ENCODE data around the gene PSMG1. TPM values are rescaled to one million over a fixed set of nuclear protein-coding genes. Genes with fewer than 3 reads are reported as not detected.

PSMG1 gene
- total RNA-seq, 1 donor from 2014 or later = 49.6 TPM

GRCh38 chr21:39189857-39190604 is 6.8 kb upstream of the PSMG1 start:
- Mint-ChIP-seq H3K36me3 (ENCODE audit: unreplicated experiment) (peaks cover 38% of the 10 kb centered on the region), H3K9me3 (ENCODE audit: unreplicated experiment) (no peaks in the 10 kb centered on the region), H3K27ac (ENCODE audit: unreplicated experiment) (peak overlapping the region; percentile 70), H3K4me1 (ENCODE audit: unreplicated experiment) (peaks cover 28% of the 10 kb centered on the region), H3K27me3 (ENCODE audit: unreplicated experiment) (no peaks in the 10 kb centered on the region), H3K4me3 (ENCODE audit: unreplicated experiment) (no peak overlapping the region)
- DNase-seq (ENCODE audit: extremely low spot score, unreplicated experiment) = no peak
- no peak for TF ChIP-seq CTCF (IDR thresholded peaks at IDR 0.05)

- no peak overlapping the region for H3K27ac Mint-ChIP-seq (ENCODE audit: unreplicated experiment)
- peaks cover 24% of the 10 kb centered on the region for H3K36me3 Mint-ChIP-seq (ENCODE audit: unreplicated experiment)
- no peaks in the 10 kb centered on the region for H3K9me3 Mint-ChIP-seq (ENCODE audit: unreplicated experiment)
- no peak for TF ChIP-seq CTCF (IDR thresholded peaks at IDR 0.05)
- H3K27me3 Mint-ChIP-seq (ENCODE audit: unreplicated experiment) = no peaks in the 10 kb centered on the region
- no peak overlapping the region for H3K4me3 Mint-ChIP-seq (ENCODE audit: unreplicated experiment)
- no peak for DNase-seq (ENCODE audit: extremely low spot score, unreplicated experiment)
- peaks cover 40% of the 10 kb centered on the region for H3K4me1 Mint-ChIP-seq (ENCODE audit: unreplicated experiment)
Observed at GRCh38 chr21:39188521-39189139, 5.4 kb upstream of the PSMG1 start.

GRCh38 chr21:39187141-39187540 is 3.9 kb upstream of the PSMG1 start:
- Mint-ChIP-seq H3K4me3 (ENCODE audit: unreplicated experiment) (no peak overlapping the region), H3K27ac (ENCODE audit: unreplicated experiment) (no peak overlapping the region), H3K36me3 (ENCODE audit: unreplicated experiment) (peaks cover 16% of the 10 kb centered on the region), H3K4me1 (ENCODE audit: unreplicated experiment) (peaks cover 43% of the 10 kb centered on the region), H3K9me3 (ENCODE audit: unreplicated experiment) (no peaks in the 10 kb centered on the region), H3K27me3 (ENCODE audit: unreplicated experiment) (no peaks in the 10 kb centered on the region)
- no peak for DNase-seq (ENCODE audit: extremely low spot score, unreplicated experiment)
- no peak for TF ChIP-seq CTCF (IDR thresholded peaks at IDR 0.05)

- no peaks in the 10 kb centered on the region for H3K27me3 Mint-ChIP-seq (ENCODE audit: unreplicated experiment)
- H3K4me3 Mint-ChIP-seq (ENCODE audit: unreplicated experiment) = no peak overlapping the region
- TF ChIP-seq CTCF (IDR thresholded peaks at IDR 0.05) = no peak
- H3K4me1 Mint-ChIP-seq (ENCODE audit: unreplicated experiment) = peaks cover 48% of the 10 kb centered on the region
- H3K27ac Mint-ChIP-seq (ENCODE audit: unreplicated experiment) = no peak overlapping the region
- no peak for DNase-seq (ENCODE audit: extremely low spot score, unreplicated experiment)
- H3K36me3 Mint-ChIP-seq (ENCODE audit: unreplicated experiment) = peaks cover 12% of the 10 kb centered on the region
- no peaks in the 10 kb centered on the region for H3K9me3 Mint-ChIP-seq (ENCODE audit: unreplicated experiment)
Observed at GRCh38 chr21:39186676-39187075, 3.4 kb upstream of the PSMG1 start.

GRCh38 chr21:39185157-39185556 is 1.9 kb upstream of the PSMG1 start:
- H3K27ac Mint-ChIP-seq (ENCODE audit: unreplicated experiment) = no peak overlapping the region
- no peaks in the 10 kb centered on the region for H3K9me3 Mint-ChIP-seq (ENCODE audit: unreplicated experiment)
- H3K4me1 Mint-ChIP-seq (ENCODE audit: unreplicated experiment) = peaks cover 46% of the 10 kb centered on the region
- no peak for DNase-seq (ENCODE audit: extremely low spot score, unreplicated experiment)
- TF ChIP-seq CTCF (IDR thresholded peaks at IDR 0.05) = no peak
- H3K27me3 Mint-ChIP-seq (ENCODE audit: unreplicated experiment) = no peaks in the 10 kb centered on the region
- no peak overlapping the region for H3K4me3 Mint-ChIP-seq (ENCODE audit: unreplicated experiment)
- H3K36me3 Mint-ChIP-seq (ENCODE audit: unreplicated experiment) = peaks cover 13% of the 10 kb centered on the region
